NCI-H2081 (cell line): ENCODE measurements around the gene BTBD2.

Experiments
- DNase-seq, 2 experiments: peaks; one replicate each; lab custom pipeline; 2025; lab: John Stamatoyannopoulos, UW

Gene BTBD2

DNA sequence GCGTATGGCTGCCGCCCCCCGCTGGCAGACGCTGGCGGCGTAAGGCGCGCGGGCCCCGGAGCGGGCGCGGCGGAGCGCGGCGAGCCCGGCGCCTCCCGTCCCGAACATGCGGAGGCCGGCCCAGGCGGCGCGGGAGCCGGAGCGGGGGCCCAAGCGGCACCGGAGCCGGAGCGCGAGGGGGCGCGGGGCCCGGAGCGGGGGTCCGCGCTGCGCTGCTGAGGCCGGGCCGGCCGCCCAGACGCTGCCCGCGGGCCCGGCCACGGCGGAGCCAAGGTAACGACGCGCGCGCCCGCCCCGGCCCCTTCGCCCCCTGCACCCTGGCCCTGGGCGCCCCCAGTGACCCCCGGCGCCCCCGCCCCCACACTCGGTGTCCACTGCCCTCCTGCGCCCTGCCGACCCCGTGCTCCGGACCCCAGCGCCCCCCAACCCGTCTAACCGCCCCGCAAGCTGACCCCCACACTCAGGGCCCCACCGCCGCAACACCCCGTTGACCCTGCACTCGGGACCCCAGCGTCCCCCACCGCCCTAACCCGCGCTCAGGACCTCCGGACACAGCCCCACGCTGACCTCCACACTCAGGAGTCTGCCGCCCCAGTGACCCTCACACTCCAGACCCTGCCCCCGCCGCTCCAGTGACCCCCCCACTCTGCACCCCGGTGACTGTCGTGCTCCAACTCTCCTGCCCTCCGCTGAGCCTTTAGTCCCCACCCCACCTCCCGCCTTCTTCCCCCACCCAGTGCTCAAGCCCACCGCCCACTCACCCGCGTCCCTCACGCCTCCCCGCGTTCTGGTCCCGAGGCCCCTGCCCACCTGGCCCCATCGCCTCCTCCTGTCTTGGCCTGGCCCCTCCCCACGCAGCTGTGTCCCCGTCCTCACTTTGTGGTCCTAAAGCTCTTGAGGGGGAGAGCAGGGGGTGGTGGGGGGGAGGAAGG, 74.1 kb downstream of the BTBD2 start, which contains the start of gene CSNK1G2:
Gene CSNK1G2, plus strand, starts transcription at position 27 of the 932 bp plus-strand sequence. CDS start 28,601 bp downstream, outside the sequence.
- DNase-seq: no peak

DNA sequence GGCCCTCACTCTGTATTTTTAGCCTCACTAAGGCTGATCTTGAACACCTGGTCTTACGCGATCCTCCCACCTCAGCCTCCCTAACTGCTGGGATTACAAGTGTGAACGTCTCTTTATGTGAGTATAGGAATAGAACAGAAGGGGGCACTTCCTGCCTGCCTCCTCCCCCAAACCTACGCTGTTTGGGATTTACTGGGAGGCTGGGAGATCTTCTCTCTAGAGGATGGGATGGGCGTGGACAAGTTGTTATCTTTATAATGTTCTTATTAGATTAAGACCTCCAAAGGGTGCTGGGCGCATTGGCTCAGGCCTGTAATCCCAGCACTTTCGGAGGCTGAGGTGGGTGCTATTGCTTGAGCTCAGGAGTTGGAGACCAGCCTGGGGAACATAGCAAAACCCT, 77.4 kb downstream of the BTBD2 start:
- DNase-seq: no peak

DNA sequence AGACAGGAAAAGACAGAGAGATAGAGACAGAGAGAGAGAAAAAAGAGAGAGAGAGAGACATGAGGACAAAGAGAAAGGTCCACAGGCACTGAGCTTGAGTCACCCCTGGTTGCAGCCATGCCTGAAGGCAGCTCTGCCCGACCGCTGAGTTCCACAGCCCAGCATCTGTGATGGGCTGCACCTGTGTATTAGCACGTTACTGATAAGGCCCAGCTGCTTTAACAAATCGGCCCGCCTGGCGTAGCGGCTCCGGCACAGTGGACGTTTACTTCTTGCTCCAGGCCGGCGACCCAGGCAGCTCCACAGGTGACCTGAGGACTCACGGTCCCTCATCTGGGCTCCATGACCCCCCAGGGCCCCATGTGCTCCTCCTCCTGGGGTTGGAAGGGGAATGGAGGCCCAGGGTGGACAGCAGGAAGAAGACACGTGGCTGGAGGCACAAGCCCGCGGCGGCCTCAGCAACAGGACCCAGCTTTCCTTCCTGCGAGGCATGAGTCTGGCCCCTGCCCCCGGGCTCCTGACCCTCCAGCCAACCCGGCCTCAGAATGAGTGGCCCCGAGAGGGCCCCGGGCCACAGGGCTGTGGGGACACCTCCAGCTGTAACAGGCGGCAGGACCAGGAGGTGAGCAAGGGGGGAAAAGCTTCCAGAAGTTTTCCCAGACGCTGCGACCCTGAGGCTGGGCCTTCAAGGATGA, 78.5 kb downstream of the BTBD2 start:
- no peak for DNase-seq

DNA sequence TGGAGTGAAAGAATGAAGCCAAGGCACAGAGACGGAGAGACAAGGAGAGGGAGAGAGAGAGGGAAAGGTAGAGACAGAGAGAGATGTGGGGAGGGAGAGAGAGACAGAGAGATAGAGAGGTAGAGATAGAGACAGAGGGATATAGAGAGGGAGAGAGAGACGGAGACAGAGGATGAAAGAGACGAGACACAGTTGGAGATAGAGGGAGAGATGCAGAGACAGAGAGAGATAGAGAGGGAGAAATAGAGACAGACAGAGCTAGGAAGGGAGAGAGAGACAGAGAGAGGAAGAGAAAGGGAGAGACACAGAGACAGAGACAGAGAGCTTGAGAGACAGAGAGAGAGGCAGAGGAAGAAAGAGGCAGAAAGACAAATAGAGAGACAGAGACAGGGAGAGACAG, 79.1 kb downstream of the BTBD2 start:
- no peak for DNase-seq

DNA sequence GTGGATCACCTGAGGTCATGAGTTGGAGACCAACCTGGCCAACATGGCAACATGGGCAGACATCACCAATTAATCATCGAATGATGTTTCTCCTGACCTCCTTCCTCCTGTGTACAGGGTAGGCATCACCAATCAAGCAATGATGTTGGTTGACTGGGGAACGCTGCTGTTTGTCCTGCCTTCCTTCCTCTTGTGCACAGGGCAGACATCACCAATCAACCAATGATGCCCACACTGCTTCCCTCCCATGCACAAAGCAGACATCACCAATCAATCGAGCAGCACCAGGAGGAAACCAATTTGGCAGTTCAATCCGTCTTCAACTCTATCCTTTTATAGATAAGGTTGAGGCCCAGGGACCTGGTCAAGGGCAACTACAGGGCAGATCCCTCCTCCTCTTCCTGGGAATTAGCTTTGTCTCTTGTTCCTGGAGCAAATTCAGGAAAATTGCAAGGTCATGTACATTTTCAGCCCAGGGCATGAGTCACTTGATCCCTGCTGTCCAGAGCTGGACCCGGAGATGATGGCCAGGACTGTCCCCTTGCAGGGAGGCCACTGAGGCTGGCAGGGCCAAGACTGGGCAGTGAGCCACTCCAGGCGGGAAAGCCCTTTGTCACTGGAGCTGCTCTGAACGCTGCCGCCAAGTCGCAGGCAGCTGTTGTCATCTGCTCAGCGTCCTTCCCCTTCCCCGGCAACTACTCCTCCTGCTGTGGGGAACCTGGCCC, 79.9 kb downstream of the BTBD2 start:
- DNase-seq: no peak
